ENCODE results near the gene DTX2. TPM values are rescaled to one million over a fixed set of nuclear protein-coding genes. Genes with fewer than 3 reads are reported as not detected.
"Not testable (repeated sequence)": the region's sequence is repeated elsewhere in the genome, so short reads cannot be mapped to it uniquely, and the experiment has no call there.

The DTX2 gene
- total RNA-seq, 1 experiment from 2014 or later: 37.4 TPM

DNA sequence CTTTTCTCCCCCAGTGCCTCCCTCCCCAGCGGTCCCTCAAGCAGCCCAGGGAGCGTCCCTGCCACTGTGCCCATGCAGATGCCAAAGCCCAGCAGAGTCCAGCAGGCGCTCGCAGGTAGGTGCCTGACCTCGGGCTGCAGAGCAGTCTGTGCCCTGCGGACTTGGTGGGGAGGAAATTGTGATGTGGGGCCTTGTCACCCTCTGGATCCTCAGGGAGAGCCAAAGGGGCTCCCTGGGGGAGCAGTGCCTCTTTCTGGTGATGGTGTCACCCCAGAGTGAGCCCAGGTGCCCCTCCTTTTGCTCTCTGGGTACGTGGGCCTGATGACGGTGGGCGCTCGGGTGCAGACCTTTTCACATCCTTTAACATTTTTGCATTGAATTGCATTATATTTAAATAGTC, 30.6 kb downstream of the DTX2 start:
- H3K4me2 ChIP-seq (ENCODE audit: low read length); POLR2A ChIA-PET; ATAC-seq; H3K4me3 ChIP-seq (replicated peaks in 1 of 2; ENCODE audit: low read depth in 1 of 2, low read length in 2 of 2); H4K20me1 ChIP-seq (ENCODE audit: insufficient read depth); H2AFZ ChIP-seq (ENCODE audit: low read depth, low read length, poor library complexity, severe bottlenecking); H3K79me2 ChIP-seq (ENCODE audit: insufficient read depth, low read length); BruUV-seq (replicated peaks); H3K9me3 ChIP-seq (ENCODE audit: control insufficient read depth in 1 of 2, insufficient read depth in 1 of 2, low read depth in 1 of 2, low read length in 2 of 2); H3K9ac ChIP-seq (ENCODE audit: low read length); H3K27ac ChIP-seq (ENCODE audit: low read depth, low read length); RAD21 ChIA-PET (ENCODE audit: low non-redundant PET in 1 of 2, low total read pairs in 2 of 2, uncharacterized antibody in 2 of 2, unreplicated experiment in 2 of 2); H3K4me1 ChIP-seq (ENCODE audit: control insufficient read depth in 1 of 2, insufficient read depth in 2 of 2, low read length in 2 of 2); DNase-seq (ENCODE audit: low read depth, low spot score); H3K36me3 ChIP-seq (ENCODE audit: control insufficient read depth in 1 of 2, insufficient read depth in 2 of 2, low read length in 2 of 2); H3K27me3 ChIP-seq (ENCODE audit: insufficient read depth, low read length); H3K9me2 ChIP-seq (ENCODE audit: insufficient read depth); intact Hi-C loops (cut with micrococcal nuclease); CTCF ChIA-PET: not testable (repeated sequence)

DNA sequence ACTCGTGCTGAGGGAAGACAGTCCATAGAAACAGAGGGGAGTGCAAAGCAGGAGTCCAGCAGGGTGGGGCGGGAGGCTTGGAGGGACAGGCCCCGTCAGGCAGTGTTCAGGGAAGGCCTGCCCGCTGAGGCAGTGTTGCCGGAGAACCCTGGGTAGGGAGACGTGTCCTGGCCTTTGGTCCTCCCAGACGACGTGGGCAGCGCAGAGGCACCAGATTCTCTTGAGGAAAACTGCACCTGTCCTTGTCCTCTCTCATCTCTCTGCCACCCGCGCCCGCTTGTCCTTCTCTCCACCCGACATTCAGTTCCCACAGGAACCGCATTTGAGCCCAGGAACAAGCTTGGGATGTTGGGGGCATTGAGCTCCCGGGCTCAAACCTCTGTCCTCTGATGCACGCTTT, 34.2 kb downstream of the DTX2 start:
- H3K4me3 ChIP-seq (replicated peaks in 1 of 2; ENCODE audit: low read depth in 1 of 2, low read length in 2 of 2); H3K36me3 ChIP-seq (ENCODE audit: control insufficient read depth in 1 of 2, insufficient read depth in 2 of 2, low read length in 2 of 2); H3K4me1 ChIP-seq (ENCODE audit: control insufficient read depth in 1 of 2, insufficient read depth in 2 of 2, low read length in 2 of 2); POLR2A ChIA-PET; H3K27ac ChIP-seq (ENCODE audit: low read depth, low read length); H3K9me3 ChIP-seq (ENCODE audit: control insufficient read depth in 1 of 2, insufficient read depth in 1 of 2, low read depth in 1 of 2, low read length in 2 of 2); intact Hi-C loops (cut with micrococcal nuclease); CTCF ChIA-PET; H3K79me2 ChIP-seq (ENCODE audit: insufficient read depth, low read length); H3K9ac ChIP-seq (ENCODE audit: low read length); H3K9me2 ChIP-seq (ENCODE audit: insufficient read depth); DNase-seq (ENCODE audit: low read depth, low spot score); H4K20me1 ChIP-seq (ENCODE audit: insufficient read depth); H3K27me3 ChIP-seq (ENCODE audit: insufficient read depth, low read length); H2AFZ ChIP-seq (ENCODE audit: low read depth, low read length, poor library complexity, severe bottlenecking); ATAC-seq; BruUV-seq (replicated peaks); RAD21 ChIA-PET (ENCODE audit: low non-redundant PET in 1 of 2, low total read pairs in 2 of 2, uncharacterized antibody in 2 of 2, unreplicated experiment in 2 of 2); H3K4me2 ChIP-seq (ENCODE audit: low read length): not testable (repeated sequence)

GRCh38 chr7:76497918-76498582, 36.5 kb downstream of the DTX2 start:
- intact Hi-C loops (cut with micrococcal nuclease); H3K4me2 ChIP-seq (ENCODE audit: low read length); CTCF ChIA-PET; RAD21 ChIA-PET (ENCODE audit: low non-redundant PET in 1 of 2, low total read pairs in 2 of 2, uncharacterized antibody in 2 of 2, unreplicated experiment in 2 of 2); H3K4me1 ChIP-seq (ENCODE audit: control insufficient read depth in 1 of 2, insufficient read depth in 2 of 2, low read length in 2 of 2); H3K9me2 ChIP-seq (ENCODE audit: insufficient read depth); H3K9me3 ChIP-seq (ENCODE audit: control insufficient read depth in 1 of 2, insufficient read depth in 1 of 2, low read depth in 1 of 2, low read length in 2 of 2); DNase-seq (ENCODE audit: low read depth, low spot score); H2AFZ ChIP-seq (ENCODE audit: low read depth, low read length, poor library complexity, severe bottlenecking); BruUV-seq (replicated peaks); H3K36me3 ChIP-seq (ENCODE audit: control insufficient read depth in 1 of 2, insufficient read depth in 2 of 2, low read length in 2 of 2); POLR2A ChIA-PET; H3K79me2 ChIP-seq (ENCODE audit: insufficient read depth, low read length); H3K27me3 ChIP-seq (ENCODE audit: insufficient read depth, low read length); H3K9ac ChIP-seq (ENCODE audit: low read length); H3K27ac ChIP-seq (ENCODE audit: low read depth, low read length); H3K4me3 ChIP-seq (replicated peaks in 1 of 2; ENCODE audit: low read depth in 1 of 2, low read length in 2 of 2); ATAC-seq; H4K20me1 ChIP-seq (ENCODE audit: insufficient read depth): not testable (repeated sequence)

DNA sequence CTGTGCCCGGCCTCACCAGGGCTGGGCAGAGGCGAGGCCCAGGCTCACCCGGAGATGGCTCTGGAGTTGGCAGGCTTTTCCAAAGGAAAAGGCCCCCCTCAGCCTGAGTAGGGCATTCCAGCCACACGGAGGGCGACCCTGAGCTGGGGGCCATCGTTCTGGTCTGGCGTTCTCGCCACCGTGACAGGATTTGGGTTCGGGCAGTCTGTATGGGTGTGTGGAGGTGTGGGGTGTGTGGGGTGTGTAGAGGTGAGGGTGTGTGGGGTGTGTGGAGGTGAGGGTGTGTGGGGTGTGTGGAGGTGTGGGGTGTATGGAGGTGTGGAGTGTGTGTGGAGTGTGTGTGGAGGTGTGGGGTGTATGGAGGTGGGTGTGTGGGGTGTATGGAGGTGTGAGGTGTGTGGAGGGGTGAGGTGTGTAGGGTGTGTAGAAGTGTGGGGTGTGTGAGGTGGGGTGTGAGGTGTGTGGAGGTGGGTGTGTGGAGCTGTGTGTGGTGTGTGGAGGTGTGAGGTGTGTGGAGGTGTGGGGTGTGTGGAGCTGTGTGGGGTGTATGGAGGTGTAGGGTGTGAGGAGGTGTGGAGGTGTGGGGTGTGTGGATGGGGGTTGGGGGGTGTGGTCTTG, 37.2 kb downstream of the DTX2 start:
- intact Hi-C loops (cut with micrococcal nuclease); POLR2A ChIA-PET; BruUV-seq (replicated peaks); H3K4me3 ChIP-seq (replicated peaks in 1 of 2; ENCODE audit: low read depth in 1 of 2, low read length in 2 of 2); DNase-seq (ENCODE audit: low read depth, low spot score); H3K4me2 ChIP-seq (ENCODE audit: low read length); H3K9me3 ChIP-seq (ENCODE audit: control insufficient read depth in 1 of 2, insufficient read depth in 1 of 2, low read depth in 1 of 2, low read length in 2 of 2); CTCF ChIA-PET; H3K27me3 ChIP-seq (ENCODE audit: insufficient read depth, low read length); H3K36me3 ChIP-seq (ENCODE audit: control insufficient read depth in 1 of 2, insufficient read depth in 2 of 2, low read length in 2 of 2); H4K20me1 ChIP-seq (ENCODE audit: insufficient read depth); H3K9ac ChIP-seq (ENCODE audit: low read length); H3K27ac ChIP-seq (ENCODE audit: low read depth, low read length); H3K79me2 ChIP-seq (ENCODE audit: insufficient read depth, low read length); RAD21 ChIA-PET (ENCODE audit: low non-redundant PET in 1 of 2, low total read pairs in 2 of 2, uncharacterized antibody in 2 of 2, unreplicated experiment in 2 of 2); H3K9me2 ChIP-seq (ENCODE audit: insufficient read depth); ATAC-seq; H3K4me1 ChIP-seq (ENCODE audit: control insufficient read depth in 1 of 2, insufficient read depth in 2 of 2, low read length in 2 of 2); H2AFZ ChIP-seq (ENCODE audit: low read depth, low read length, poor library complexity, severe bottlenecking): not testable (repeated sequence)

All from HCT116 (cell line).